GM12878 (cell line): ENCODE data around the gene PKMYT1. TPM values are rescaled to one million over a fixed set of nuclear protein-coding genes. Genes with fewer than 3 reads are reported as not detected.

Experiments used
- ATAC-seq: fragments of 200-7000 bp; cut with Tn5 transposase; 3 replicates; pipeline ENCODE4 v1.9.1; 2020; ENCODE audit warnings: mild to moderate bottlenecking, moderate library complexity
- BruUV-seq: library from RNA; stranded (reverse); fragments of 400-500 nt; replicated peaks from 2 replicates; lab custom pipeline; 2021; lab: Mats Ljungman, UMichigan
- CTCF ChIA-PET: fragments of 300-600 bp; sonication (Branson Sonifier 250); formaldehyde crosslinking; extraction: SDS; loops from one replicate; lab custom pipeline; 2021; ENCODE audit warnings: inconsistent platforms; lab: Yijun Ruan, JAX
- POLR2A ChIA-PET: fragments of 350-600 bp; formaldehyde crosslinking; extraction: SDS; loops from one replicate; lab custom pipeline; 2021; ENCODE audit warnings: inconsistent platforms; lab: Charles Lee
- RAD21 ChIA-PET: fragments of 300-600 bp; sonication (Branson Sonifier 250); formaldehyde crosslinking; loops from one replicate; lab custom pipeline; 2023; ENCODE audit warnings: antibody characterized with exemption; ENCODE audit not compliant: unreplicated experiment; lab: Charles Lee
- SMC1A ChIA-PET: fragments of 300-600 bp; sonication (Branson Sonifier 250); formaldehyde crosslinking; loops from one replicate; lab custom pipeline; 2023; ENCODE audit not compliant: unreplicated experiment, uncharacterized antibody; lab: Charles Lee
- DNase-seq: peaks from one replicate; pipeline ENCODE4 v3.0.0-alpha.2; 2011; ENCODE audit warnings: low read depth, low spot score
- FAIRE-seq: peaks from 3 replicates; lab custom pipeline; 2011; peaks lifted over from hg19 to GRCh38; lab: Jason Lieb, UNC
- H2AFZ ChIP-seq: 2 replicates; pipeline ENCODE4 v1.6.0; 2011; ENCODE audit warnings: low read depth, low read length, control low read depth; ENCODE audit not compliant: control insufficient read depth
- H3K27ac ChIP-seq: 2 replicates; pipeline ENCODE4 v1.5.1; 2011; ENCODE audit warnings: control low read depth; ENCODE audit not compliant: control insufficient read depth, insufficient read depth
- H3K27me3 ChIP-seq, 2 experiments: replicated peaks in 1 of 2; 2 replicates each; pipeline versions ENCODE4 v1.6.0 to v1.6.1; 2011; ENCODE audit warnings: low read length in 1 of 2; ENCODE audit not compliant: control insufficient read depth in 2 of 2, insufficient read depth in 2 of 2
- H3K36me3 ChIP-seq, 2 experiments: 2 replicates each; pipeline ENCODE4 v1.5.1; 2011; ENCODE audit warnings: low read length in 1 of 2; ENCODE audit not compliant: control insufficient read depth in 2 of 2, insufficient read depth in 2 of 2
- H3K4me1 ChIP-seq: 2 replicates; pipeline ENCODE4 v1.6.1; 2011; ENCODE audit warnings: mild to moderate bottlenecking, low read length, moderate library complexity, mixed read lengths; ENCODE audit not compliant: control insufficient read depth, insufficient read depth
- H3K4me2 ChIP-seq: 2 replicates; pipeline ENCODE4 v1.6.0; 2011; ENCODE audit warnings: control low read depth; ENCODE audit not compliant: control insufficient read depth, insufficient read depth
- H3K4me3 ChIP-seq: fragments of 200-600 bp; sonication (generic); 2 replicates; pipeline ENCODE4 v1.5.1; 2016
- H3K79me2 ChIP-seq: 2 replicates; pipeline ENCODE4 v1.6.0; 2011; ENCODE audit warnings: low read length; ENCODE audit not compliant: control insufficient read depth, insufficient read depth
- H3K9ac ChIP-seq: 2 replicates; pipeline ENCODE4 v1.8.0; 2011; ENCODE audit warnings: low read length, control low read depth, mixed read lengths; ENCODE audit not compliant: control insufficient read depth, insufficient read depth
- H3K9me3 ChIP-seq: replicated peaks from 3 replicates; pipeline ENCODE4 v1.5.1; 2011; ENCODE audit warnings: mild to moderate bottlenecking, low read length; ENCODE audit not compliant: control insufficient read depth, insufficient read depth
- H4K20me1 ChIP-seq: 2 replicates; pipeline ENCODE4 v1.6.0; 2011; ENCODE audit not compliant: control insufficient read depth, insufficient read depth
- BCL11A ChIP-seq: IDR thresholded peaks from 2 replicates; pipeline ENCODE4 v1.6.1; 2011; ENCODE audit warnings: low read depth, low read length
- BHLHE40 ChIP-seq, 2 experiments: fragments of 450-650 bp in 1 of 2; IDR thresholded peaks; 2 replicates each; pipeline ENCODE4 v1.6.1; 2011 to 2017; ENCODE audit warnings: low read depth in 2 of 2, borderline replicate concordance in 1 of 2, improper control_type of control experiment in 1 of 2, low read length in 1 of 2, mild to moderate bottlenecking in 1 of 2
- MXI1 ChIP-seq: fragments of 150-350 bp; IDR thresholded peaks from 2 replicates; pipeline ENCODE4 v1.6.1; 2011; ENCODE audit warnings: low read depth, mild to moderate bottlenecking, inconsistent platforms, low read length, improper control_type of control experiment
- NFIC ChIP-seq: IDR thresholded peaks from 2 replicates; pipeline ENCODE4 v1.6.1; 2012; ENCODE audit warnings: low read depth, mild to moderate bottlenecking, inconsistent platforms, low read length, moderate library complexity
- POLR2A ChIP-seq: IDR thresholded peaks from 2 replicates; pipeline ENCODE4 v1.6.1; 2011; ENCODE audit warnings: low read depth, mild to moderate bottlenecking, low read length
- TCF7 ChIP-seq: IDR thresholded peaks from 2 replicates; pipeline ENCODE4 v1.6.1; 2014; ENCODE audit warnings: antibody characterized with exemption, borderline replicate concordance
- ZZZ3 ChIP-seq: IDR thresholded peaks from 2 replicates; pipeline ENCODE4 v1.6.1; 2011; ENCODE audit warnings: low read depth; ENCODE audit not compliant: control insufficient read depth, insufficient read length
- WGBS: methylation state at CpG from one replicate; pipeline ENCODE4 v1.1.6; 2016; ENCODE audit warnings: low lambda C conversion rate; ENCODE audit not compliant: insufficient replicate concordance, insufficient coverage; ENCODE audit errors: missing lambda C conversion rate; 5-methylcytosine and 5-hydroxymethylcytosine counted together
- in situ Hi-C: fragments of 300-500 bp; cut with MboI; formaldehyde crosslinking; loops from 9 replicates; pipeline ENCODE4 v1.14.3; 2018; ENCODE audit warnings: mixed read lengths
- intact Hi-C: fragments of 100-400 bp; cut with micrococcal nuclease; formaldehyde crosslinking; loops from one replicate; pipeline ENCODE4 v1.14.2; 2022; ENCODE audit not compliant: unreplicated experiment
- polyA plus RNA-seq, 11 experiments: library from polyadenylated mRNA; depleted of rRNA in 4 of 11; unstranded in 6 of 11; stranded (reverse) in 5 of 11; fragments of >200 nt; fragmentation: Nextera tagmentation in 4 of 11; fragmentation: Illumina TruSeq in 1 of 11; extraction: Ambion mirVana in 4 of 11; extraction: Trizol in 1 of 11; gene quantifications; 1 replicate in 1 of 11; 2 replicates in 10 of 11; pipeline versions ENCODE4 v1.2.1 to v1.2.3, GENCODE V29; 2011 to 2016; ENCODE audit warnings: inconsistent platforms in 2 of 11, missing spikeins in 2 of 11, low read depth in 1 of 11
- total RNA-seq, 4 experiments: library from RNA; depleted of rRNA in 3 of 4; stranded (reverse); fragments of >200 nt in 3 of 4; fragmentation: Illumina TruSeq in 1 of 4; extraction: Trizol in 1 of 4; gene quantifications; 2 replicates each; pipeline versions ENCODE4 v1.2.1 to v1.2.3, GENCODE V29; 2013 to 2021
- TF ChIP-seq, protein P1 (sequence below): fragments of 450-650 bp; IDR thresholded peaks from 2 replicates; pipeline ENCODE4 v1.6.1; 2014; ENCODE audit warnings: mild to moderate bottlenecking
- TF ChIP-seq, protein P2 (sequence below): IDR thresholded peaks from 2 replicates; pipeline ENCODE4 v1.6.1; 2012; ENCODE audit warnings: low read depth, low read length, improper control_type of control experiment
- TF ChIP-seq, protein P3 (sequence below): IDR thresholded peaks from 2 replicates; pipeline ENCODE4 v1.6.1; 2011; ENCODE audit warnings: low read depth, low read length, improper control_type of control experiment, borderline replicate concordance
- TF ChIP-seq, protein P4 (sequence below): fragments of 450-650 bp; IDR thresholded peaks from 2 replicates; pipeline ENCODE4 v1.6.1; 2017; ENCODE audit warnings: mild to moderate bottlenecking, moderate library complexity
- TF ChIP-seq, protein P5 (sequence below), 3 experiments: IDR thresholded peaks in 2 of 3; conservative IDR thresholded peaks in 1 of 3; 2 replicates each; pipeline ENCODE4 v1.5.1; 2011; ENCODE audit warnings: low read depth in 3 of 3, low read length in 3 of 3, mild to moderate bottlenecking in 3 of 3, control low read depth in 2 of 3, moderate library complexity in 2 of 3, inconsistent platforms in 1 of 3, mixed read lengths in 1 of 3; ENCODE audit not compliant: control insufficient read depth in 2 of 3, insufficient read depth in 1 of 3; ENCODE audit errors: extremely low read depth in 1 of 3

The PKMYT1 gene
- total and polyA plus RNA-seq, 10 of the 15 experiments (the other 5 are each of a cell fraction or from before 2014, with no cell fraction given) = 4.6 to 101 (median 29.9) TPM

DNA sequence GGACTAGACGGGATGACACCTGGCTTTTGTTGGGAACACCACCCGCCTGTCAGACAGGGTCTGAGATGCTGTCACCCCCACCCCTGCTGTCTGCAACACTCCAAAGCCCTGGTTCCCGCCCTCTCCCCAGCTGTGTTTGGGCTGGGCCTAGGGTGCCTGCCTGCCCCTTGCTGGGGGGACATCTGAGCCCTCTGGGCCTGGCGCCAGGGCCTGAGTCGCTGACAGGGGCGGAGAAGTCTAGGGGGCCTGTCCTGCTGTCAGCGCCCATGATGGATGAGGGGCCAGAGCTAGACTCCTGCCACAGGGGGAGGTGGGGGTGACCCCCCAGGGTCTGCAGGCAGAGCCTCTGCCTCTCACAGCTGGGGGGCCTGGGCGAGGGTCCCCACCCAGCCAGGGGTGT lies 7.6 kb upstream of the PKMYT1 start (continued):
- TF ChIP-seq, protein P1, sequence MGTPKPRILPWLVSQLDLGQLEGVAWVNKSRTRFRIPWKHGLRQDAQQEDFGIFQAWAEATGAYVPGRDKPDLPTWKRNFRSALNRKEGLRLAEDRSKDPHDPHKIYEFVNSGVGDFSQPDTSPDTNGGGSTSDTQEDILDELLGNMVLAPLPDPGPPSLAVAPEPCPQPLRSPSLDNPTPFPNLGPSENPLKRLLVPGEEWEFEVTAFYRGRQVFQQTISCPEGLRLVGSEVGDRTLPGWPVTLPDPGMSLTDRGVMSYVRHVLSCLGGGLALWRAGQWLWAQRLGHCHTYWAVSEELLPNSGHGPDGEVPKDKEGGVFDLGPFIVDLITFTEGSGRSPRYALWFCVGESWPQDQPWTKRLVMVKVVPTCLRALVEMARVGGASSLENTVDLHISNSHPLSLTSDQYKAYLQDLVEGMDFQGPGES = no peak
- TF ChIP-seq, protein P2, sequence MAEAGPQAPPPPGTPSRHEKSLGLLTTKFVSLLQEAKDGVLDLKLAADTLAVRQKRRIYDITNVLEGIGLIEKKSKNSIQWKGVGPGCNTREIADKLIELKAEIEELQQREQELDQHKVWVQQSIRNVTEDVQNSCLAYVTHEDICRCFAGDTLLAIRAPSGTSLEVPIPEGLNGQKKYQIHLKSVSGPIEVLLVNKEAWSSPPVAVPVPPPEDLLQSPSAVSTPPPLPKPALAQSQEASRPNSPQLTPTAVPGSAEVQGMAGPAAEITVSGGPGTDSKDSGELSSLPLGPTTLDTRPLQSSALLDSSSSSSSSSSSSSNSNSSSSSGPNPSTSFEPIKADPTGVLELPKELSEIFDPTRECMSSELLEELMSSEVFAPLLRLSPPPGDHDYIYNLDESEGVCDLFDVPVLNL = no peak
- no peak for TF ChIP-seq TCF7
- no peak for TF ChIP-seq POLR2A
- TF ChIP-seq BHLHE40 (IDR thresholded peaks at IDR 0.05; ENCODE audit: borderline replicate concordance in 1 of 2, low read depth in 2 of 2, low read length in 1 of 2) = no peak

DNA sequence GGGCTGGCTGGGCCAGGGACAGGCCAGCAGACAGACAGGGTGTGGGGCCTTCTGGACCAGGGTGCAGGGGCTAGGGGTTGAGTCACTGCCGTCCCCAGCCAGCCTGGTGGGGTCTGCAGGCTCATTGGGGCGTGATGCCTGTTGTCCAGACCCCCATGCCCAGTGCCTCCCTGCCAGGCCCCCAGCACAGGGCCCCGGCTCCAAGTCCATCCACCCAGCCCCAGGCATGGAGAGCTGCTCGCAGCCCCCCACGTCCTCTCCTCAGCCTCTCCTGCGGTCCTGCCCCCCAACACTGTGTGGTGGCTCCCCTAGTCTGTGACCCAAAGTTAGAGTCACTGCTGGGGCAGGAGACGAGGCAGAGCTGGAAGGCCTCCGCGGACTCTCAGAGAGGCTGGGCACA lies 7.0 kb upstream of the PKMYT1 start:
- Histone ChIP-seq H2AFZ (no peak overlapping the region), H4K20me1 (no peaks in the 10 kb centered on the region), H3K4me1 (no peaks in the 10 kb centered on the region), H3K27me3 (peaks cover 2 to 4% of the 10 kb centered on the region in 2 experiments; a peak in 1 of 4 replicates), H3K4me2 (no peak overlapping the region), H3K9ac (no peak overlapping the region), H3K27ac (no peak overlapping the region), H3K9me3 (no peaks in the 10 kb centered on the region), H3K4me3 (no peak overlapping the region), H3K79me2 (no peaks in the 10 kb centered on the region), H3K36me3 (no peaks in the 10 kb centered on the region)
- ATAC-seq (no peak), DNase-seq (no peak), FAIRE-seq (no peak)
- ChIA-PET CTCF (no interaction called here), RAD21 (no interaction called here), SMC1A (no interaction called here), POLR2A (no interaction called here)
- intact Hi-C loops (no loop called here), in situ Hi-C loops (no loop called here)
- 33% methylated on average over 9 of the region's 9 CpGs for WGBS
- BruUV-seq = no TSS peak
- TF ChIP-seq MXI1 = no peak
- no peak for TF ChIP-seq ZZZ3
- TF ChIP-seq BCL11A = no peak
- TF ChIP-seq, protein P3, sequence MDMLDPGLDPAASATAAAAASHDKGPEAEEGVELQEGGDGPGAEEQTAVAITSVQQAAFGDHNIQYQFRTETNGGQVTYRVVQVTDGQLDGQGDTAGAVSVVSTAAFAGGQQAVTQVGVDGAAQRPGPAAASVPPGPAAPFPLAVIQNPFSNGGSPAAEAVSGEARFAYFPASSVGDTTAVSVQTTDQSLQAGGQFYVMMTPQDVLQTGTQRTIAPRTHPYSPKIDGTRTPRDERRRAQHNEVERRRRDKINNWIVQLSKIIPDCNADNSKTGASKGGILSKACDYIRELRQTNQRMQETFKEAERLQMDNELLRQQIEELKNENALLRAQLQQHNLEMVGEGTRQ = no peak
- TF ChIP-seq, protein P4, sequence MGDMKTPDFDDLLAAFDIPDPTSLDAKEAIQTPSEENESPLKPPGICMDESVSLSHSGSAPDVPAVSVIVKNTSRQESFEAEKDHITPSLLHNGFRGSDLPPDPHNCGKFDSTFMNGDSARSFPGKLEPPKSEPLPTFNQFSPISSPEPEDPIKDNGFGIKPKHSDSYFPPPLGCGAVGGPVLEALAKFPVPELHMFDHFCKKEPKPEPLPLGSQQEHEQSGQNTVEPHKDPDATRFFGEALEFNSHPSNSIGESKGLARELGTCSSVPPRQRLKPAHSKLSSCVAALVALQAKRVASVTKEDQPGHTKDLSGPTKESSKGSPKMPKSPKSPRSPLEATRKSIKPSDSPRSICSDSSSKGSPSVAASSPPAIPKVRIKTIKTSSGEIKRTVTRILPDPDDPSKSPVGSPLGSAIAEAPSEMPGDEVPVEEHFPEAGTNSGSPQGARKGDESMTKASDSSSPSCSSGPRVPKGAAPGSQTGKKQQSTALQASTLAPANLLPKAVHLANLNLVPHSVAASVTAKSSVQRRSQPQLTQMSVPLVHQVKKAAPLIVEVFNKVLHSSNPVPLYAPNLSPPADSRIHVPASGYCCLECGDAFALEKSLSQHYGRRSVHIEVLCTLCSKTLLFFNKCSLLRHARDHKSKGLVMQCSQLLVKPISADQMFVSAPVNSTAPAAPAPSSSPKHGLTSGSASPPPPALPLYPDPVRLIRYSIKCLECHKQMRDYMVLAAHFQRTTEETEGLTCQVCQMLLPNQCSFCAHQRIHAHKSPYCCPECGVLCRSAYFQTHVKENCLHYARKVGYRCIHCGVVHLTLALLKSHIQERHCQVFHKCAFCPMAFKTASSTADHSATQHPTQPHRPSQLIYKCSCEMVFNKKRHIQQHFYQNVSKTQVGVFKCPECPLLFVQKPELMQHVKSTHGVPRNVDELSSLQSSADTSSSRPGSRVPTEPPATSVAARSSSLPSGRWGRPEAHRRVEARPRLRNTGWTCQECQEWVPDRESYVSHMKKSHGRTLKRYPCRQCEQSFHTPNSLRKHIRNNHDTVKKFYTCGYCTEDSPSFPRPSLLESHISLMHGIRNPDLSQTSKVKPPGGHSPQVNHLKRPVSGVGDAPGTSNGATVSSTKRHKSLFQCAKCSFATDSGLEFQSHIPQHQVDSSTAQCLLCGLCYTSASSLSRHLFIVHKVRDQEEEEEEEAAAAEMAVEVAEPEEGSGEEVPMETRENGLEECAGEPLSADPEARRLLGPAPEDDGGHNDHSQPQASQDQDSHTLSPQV = no peak
- TF ChIP-seq, protein P5, sequence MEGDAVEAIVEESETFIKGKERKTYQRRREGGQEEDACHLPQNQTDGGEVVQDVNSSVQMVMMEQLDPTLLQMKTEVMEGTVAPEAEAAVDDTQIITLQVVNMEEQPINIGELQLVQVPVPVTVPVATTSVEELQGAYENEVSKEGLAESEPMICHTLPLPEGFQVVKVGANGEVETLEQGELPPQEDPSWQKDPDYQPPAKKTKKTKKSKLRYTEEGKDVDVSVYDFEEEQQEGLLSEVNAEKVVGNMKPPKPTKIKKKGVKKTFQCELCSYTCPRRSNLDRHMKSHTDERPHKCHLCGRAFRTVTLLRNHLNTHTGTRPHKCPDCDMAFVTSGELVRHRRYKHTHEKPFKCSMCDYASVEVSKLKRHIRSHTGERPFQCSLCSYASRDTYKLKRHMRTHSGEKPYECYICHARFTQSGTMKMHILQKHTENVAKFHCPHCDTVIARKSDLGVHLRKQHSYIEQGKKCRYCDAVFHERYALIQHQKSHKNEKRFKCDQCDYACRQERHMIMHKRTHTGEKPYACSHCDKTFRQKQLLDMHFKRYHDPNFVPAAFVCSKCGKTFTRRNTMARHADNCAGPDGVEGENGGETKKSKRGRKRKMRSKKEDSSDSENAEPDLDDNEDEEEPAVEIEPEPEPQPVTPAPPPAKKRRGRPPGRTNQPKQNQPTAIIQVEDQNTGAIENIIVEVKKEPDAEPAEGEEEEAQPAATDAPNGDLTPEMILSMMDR (IDR thresholded peaks at IDR 0.05 in 2 of 3, conservative IDR thresholded peaks at IDR 0.05 in 1 of 3; ENCODE audit: control insufficient read depth in 2 of 3, extremely low read depth in 1 of 3, insufficient read depth in 1 of 3, low read depth in 3 of 3, low read length in 3 of 3) = no peak
- TF ChIP-seq NFIC = no peak
